Lower leg skin (tissue), 4 donors: ENCODE measurements around the gene GNB1L. TPM values are rescaled to one million over a fixed set of nuclear protein-coding genes. Genes with fewer than 3 reads are reported as not detected.
A peak's percentile ranks its signal among the peaks of the same experiment; 100 is the strongest.

Source experiments
- DNase-seq, 2 donors: peaks; one replicate each; pipeline ENCODE4 v3.0.0-alpha.2; 2019; ENCODE audit warnings: low spot score in 2 of 2
- H3K4me3 ChIP-seq: fragments of 200-600 bp; sonication (generic); 2 replicates; pipeline ENCODE4 v1.5.1; 2017; ENCODE audit warnings: mild to moderate bottlenecking, low read depth; ENCODE audit not compliant: poor library complexity, severe bottlenecking
- CTCF ChIP-seq, 3 donors: fragments of 450-650 bp; IDR thresholded peaks; one replicate each; pipeline ENCODE4 v1.5.1; 2016; ENCODE audit warnings: antibody characterized with exemption in 3 of 3, mild to moderate bottlenecking in 3 of 3, moderate library complexity in 2 of 3
- POLR2A ChIP-seq, 2 donors: fragments of 450-650 bp; IDR thresholded peaks; one replicate each; pipeline ENCODE4 v1.6.1; 2016 to 2017; ENCODE audit warnings: antibody characterized with exemption in 2 of 2, mild to moderate bottlenecking in 1 of 2, moderate library complexity in 1 of 2
- WGBS, 2 donors: methylation state at CpG; one replicate each; pipeline ENCODE4 v1.1.5; 2018; 5-methylcytosine and 5-hydroxymethylcytosine counted together
- intact Hi-C: fragments of 100-400 bp; cut with DNase I; formaldehyde crosslinking; loops from one replicate; pipeline ENCODE4 v1.15.0; 2023; ENCODE audit warnings: low total_unique reads
- total RNA-seq, 4 donors: library from RNA; depleted of rRNA; stranded (reverse); fragments of >200 nt; gene quantifications; one replicate each; pipeline ENCODE4 v1.1.0, GENCODE V29; 2016

GNB1L gene
- total RNA-seq, 4 donors from 2014 or later = 10.0 to 16.2 (median 11.2) TPM

GRCh38 chr22:19827341-19828034 lies 27.2 kb downstream of the GNB1L start:
- TF ChIP-seq CTCF (IDR thresholded peaks at IDR 0.05) (no peak), POLR2A (IDR thresholded peaks at IDR 0.05) (no peak)
- WGBS, 2 donors = 75 to 84% methylated on average over 10 of the region's 10 CpGs
- no peak for DNase-seq
- intact Hi-C loops = no loop called here
- no peak overlapping the region for H3K4me3 ChIP-seq

GRCh38 chr22:19826619-19826950 lies 28.1 kb downstream of the GNB1L start:
- WGBS, 2 donors = 40 to 81% methylated on average over 2 of the region's 2 CpGs
- TF ChIP-seq POLR2A (IDR thresholded peaks at IDR 0.05) (no peak), CTCF (IDR thresholded peaks at IDR 0.05) (no peak)
- no peak for DNase-seq
- intact Hi-C loops = no loop called here
- H3K4me3 ChIP-seq = no peak overlapping the region

GRCh38 chr22:19825904-19826618 lies 28.6 kb downstream of the GNB1L start:
- intact Hi-C loops = no loop called here
- no peak for DNase-seq
- WGBS, 2 donors = 78 to 91% methylated on average over 7 of the region's 7 CpGs
- TF ChIP-seq CTCF (IDR thresholded peaks at IDR 0.05) = no peak
- no peak for TF ChIP-seq POLR2A (IDR thresholded peaks at IDR 0.05)
- no peak overlapping the region for H3K4me3 ChIP-seq

GRCh38 chr22:19824926-19825339 lies 29.7 kb downstream of the GNB1L start:
- TF ChIP-seq CTCF (IDR thresholded peaks at IDR 0.05) = no peak
- no peak for TF ChIP-seq POLR2A (IDR thresholded peaks at IDR 0.05)
- H3K4me3 ChIP-seq = no peak overlapping the region
- intact Hi-C loops = no loop called here
- 82 to 96% methylated on average over 4 to 7 of the region's 8 CpGs for WGBS, 2 donors
- peak in 1 of 2 donors; percentile 83 for DNase-seq

- no peak overlapping the region for H3K4me3 ChIP-seq
- TF ChIP-seq POLR2A (IDR thresholded peaks at IDR 0.05) = no peak
- no peak for TF ChIP-seq CTCF (IDR thresholded peaks at IDR 0.05)
- intact Hi-C loops = no loop called here
- 63 to 71% methylated on average over 15 to 16 of the region's 16 CpGs for WGBS, 2 donors
- DNase-seq = peak in 1 of 2 donors; percentile 66
Measured at GRCh38 chr22:19824212-19824925, 30.3 kb downstream of the GNB1L start.
